Measurements from ENCODE around the gene DLGAP1.
A peak's percentile ranks its signal among the peaks of the same experiment; 100 is the strongest.

Gene DLGAP1

DNA sequence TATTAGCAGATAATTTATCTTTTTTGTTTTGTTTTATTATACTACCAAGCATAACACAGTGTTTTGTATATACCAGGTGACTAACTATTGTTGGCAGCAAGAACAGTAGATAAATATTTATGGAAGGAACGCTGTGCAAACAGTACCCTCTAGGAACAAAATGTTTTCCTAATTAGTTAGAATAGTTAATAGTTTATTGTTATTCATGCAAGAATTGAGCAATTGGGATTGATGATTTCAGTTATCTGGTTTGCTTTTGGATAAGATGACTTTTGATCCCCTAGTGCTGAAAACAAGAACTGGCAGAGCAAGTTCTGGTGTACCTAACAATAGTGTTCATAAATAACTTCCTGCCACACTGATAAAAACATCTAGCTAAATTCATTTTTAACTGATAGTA, 681.8 kb downstream of the DLGAP1 start:
- DNase-seq (ENCODE audit: low spot score): no peak

DNA sequence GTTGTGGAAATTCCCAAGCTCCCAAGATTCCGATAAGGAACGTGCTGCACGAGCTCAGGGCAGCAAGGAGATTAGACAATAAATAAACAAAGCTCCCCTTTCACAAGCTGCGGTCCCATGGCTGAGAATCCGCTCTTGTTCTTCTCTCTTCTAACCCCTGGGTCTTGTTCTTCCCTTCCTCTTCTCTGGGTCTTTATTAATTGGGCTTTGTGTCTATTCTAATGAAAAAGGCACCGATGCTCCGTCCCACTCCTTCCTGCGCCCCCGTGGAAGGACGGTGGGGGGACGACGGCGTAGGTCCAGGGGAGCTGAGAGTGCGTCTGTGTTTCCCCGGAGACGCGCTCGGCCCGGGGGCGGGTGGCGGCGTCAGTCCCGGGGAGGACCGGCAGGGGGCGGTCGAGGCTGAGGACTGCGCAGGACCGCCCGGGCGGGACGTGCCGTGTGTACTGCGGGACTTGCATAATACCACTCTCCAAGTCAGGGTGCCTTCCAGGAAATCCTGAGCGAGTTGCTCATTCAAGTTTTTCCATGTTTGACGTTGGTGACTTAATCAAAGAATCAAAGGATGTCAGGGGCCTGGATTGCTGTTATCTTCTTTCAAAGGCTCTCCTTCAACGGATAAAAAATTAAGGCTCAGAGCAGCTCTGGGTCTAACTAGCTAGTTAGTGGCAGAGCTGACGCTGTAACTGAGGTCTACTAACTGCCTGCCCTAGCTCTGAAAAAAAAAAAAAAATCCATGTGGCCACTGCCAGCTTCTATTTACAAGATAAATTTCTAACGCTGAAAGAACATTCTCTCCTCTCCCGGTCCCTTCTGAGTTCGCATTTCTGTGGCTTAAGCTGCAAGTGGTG, 683.8 kb downstream of the DLGAP1 start:
- DNase-seq (ENCODE audit: low spot score): peak; percentile 78

DNA sequence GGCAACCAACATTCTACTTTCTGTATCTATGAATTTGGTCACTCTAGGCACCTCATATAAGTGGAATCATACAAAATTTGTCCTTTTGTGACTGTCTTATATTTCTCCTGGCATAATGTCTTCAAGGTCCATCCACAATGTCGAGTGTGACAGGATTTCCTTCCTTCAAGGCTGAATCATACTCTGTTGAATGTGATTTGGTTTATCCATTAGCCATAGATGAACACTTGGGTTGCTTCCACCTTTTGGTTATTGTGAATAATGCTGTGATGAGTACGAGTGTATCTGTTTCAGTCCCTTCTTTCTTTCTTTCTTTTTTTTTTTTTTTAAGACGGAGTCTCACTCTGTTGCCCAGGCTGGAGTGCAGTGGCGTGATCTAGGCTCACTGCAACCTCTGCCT, 693.8 kb downstream of the DLGAP1 start:
- no peak for DNase-seq (ENCODE audit: low spot score)

DNA sequence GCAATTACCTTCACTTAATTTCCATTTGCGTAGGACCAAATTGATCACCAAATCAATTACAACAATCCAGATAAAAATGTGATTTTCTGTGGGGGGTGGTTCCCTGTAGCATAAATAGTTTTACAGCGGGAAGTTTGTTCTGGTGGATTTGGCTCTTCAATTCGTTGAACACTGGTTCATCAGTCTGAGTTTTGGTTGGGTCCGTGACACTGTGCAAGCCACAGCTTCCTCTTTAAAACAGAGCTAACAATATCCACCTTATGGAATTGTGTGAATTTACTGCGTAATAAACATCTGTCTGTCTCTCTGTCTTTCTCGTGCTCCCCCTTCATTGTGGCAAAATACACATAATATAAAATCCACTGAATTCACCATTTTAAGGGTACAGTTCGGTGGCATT, 694.4 kb downstream of the DLGAP1 start:
- DNase-seq (ENCODE audit: low spot score): no peak

DNA sequence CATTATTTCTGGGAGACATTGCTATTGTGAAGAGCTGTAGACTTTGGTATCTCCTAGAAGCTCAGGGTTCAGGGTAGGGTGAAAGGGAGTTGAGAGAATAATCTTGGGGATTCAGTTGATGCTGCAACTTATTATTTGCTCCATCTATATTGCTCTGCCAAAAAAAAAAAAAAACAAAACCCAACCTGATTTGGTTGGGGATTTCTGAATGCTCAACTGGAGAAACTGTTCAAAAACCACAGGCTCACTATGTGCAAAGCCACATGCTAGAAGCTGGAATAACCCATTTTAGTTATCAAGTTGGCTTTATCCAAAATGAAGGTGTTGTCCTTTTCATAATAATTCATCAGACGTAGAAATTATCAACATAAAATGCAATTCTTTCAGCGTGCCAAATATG, 696.0 kb downstream of the DLGAP1 start:
- DNase-seq (ENCODE audit: low spot score): no peak

DNA sequence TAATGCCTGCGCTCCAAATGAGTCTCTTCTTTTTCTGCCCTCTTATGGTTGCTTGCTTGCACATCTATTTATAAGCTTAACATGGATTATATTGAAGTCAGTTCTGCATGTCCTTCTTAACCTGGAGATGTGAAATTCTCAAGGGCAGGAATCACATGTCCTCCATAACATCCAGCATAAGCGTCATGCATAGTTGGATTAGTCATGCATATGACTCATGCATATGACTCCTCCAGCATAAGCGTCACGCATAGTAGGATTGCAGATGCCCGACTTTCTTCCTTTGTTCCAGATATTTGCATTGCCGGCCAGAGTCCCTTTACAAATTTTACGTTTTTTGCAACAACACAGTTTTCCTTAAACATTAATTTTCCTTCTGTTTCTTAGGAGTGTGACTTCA, 696.6 kb downstream of the DLGAP1 start:
- no peak for DNase-seq (ENCODE audit: low spot score)

DNA sequence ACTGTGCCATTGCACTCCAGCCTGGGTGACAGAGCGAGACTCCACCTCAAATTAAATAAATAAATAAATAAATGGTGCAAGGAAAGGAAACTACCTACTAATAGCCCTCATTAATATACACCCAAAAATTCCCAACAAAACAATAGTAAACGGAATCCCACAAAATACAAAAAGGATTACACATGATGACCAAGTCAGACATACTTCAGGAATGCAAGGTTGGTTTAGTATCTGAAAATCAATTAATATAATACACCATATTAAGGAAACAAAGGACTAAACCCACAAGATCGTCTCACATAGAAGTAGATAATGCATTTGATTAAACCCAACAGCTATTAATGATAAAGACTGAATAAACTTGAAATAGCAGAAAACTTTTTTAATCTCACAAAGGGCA, 697.7 kb downstream of the DLGAP1 start:
- no peak for DNase-seq (ENCODE audit: low spot score)

DNA sequence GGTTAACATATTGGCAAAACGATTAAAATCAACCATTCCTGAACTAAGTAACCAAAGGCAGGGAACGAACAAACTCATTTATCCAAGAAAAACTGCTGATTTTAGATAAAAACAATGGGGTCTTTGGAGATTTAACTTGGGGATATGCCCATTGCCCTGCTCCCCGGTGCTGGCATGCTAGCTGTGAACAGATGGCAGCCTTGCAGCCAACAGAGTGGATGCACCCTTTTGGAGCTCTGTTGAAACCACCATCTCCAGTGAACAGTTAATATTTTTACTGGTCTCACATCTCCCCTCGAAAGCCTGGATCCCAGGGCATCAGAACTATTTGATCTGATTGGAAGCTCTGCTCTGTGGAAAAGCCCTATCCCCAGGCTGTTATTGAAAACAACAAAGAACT, 702.0 kb downstream of the DLGAP1 start:
- no peak for DNase-seq (ENCODE audit: low spot score)

DNA sequence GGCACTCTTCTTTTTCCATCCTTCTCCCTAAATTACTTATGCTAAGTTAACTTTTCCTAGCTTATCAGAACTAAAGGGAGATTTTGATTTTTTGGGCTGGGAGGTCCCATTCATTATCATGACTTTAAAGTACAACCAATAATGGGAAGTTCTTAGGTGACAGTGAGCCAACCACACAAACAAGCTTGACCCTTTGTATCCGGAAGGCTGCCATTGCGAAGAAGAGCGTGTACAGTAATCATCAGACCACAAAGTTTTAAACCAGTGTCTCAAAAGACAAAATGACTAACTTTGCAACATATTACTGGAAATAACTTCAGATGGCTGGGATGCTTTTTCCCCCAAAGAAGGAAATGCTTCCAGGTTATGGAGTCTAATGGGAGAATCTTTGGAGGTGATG, 707.0 kb downstream of the DLGAP1 start:
- DNase-seq (ENCODE audit: low spot score): no peak

DNA sequence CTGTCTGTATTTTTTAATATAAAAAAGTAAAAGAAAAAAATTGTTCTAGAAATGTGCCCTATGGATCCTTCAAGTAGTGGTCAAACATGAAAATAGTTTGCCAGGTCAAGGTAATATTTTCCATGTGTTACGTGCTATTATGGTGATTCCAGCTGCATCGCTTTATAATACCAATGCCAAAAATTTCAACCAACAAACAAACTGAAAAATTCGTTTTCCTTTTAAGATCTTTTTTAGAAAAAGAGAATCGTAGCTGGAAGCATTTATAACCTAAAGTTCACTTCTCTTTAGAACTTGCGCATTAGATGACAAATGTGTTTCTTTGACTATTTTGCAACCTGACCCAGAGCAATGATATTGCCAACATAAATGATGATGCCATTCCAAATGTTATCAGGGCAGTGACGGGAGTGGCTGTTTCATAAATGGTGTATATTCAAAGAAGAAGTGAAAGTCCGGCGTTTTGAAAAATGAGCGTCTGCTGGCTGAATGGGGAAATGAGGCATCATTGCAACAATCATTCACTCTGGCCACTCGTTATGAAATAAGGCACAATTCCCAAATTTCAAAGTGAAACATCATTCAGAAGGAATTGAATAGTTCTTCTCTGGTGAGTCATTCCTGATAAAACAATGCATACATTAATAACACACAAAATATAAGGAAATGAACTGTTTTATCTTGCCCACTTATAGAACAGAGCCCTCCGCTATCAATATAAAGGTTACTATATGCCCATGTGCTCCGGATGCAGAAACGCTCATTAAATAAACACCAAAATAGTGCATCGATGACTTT, 707.7 kb downstream of the DLGAP1 start:
- DNase-seq (ENCODE audit: low spot score): peak; percentile 64

DNA sequence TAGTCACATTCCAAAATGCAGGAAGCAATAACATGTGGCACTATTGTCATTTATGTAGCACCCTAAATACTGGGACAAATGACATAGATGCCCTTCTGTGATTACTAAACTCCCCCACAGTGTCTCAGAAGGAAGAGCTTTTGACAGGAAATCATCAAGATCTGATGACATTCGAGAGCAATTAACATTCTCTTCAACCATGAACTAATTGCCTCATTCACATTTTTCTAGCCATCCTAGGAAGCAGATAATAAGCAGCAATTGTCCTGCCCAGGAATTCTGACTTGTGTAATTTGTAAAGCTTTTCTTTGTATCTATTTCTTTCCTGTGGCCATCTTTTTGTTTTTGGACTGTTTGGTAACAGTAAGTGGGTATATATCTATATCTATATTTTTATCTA, 712.6 kb downstream of the DLGAP1 start:
- no peak for DNase-seq (ENCODE audit: low spot score)

DNA sequence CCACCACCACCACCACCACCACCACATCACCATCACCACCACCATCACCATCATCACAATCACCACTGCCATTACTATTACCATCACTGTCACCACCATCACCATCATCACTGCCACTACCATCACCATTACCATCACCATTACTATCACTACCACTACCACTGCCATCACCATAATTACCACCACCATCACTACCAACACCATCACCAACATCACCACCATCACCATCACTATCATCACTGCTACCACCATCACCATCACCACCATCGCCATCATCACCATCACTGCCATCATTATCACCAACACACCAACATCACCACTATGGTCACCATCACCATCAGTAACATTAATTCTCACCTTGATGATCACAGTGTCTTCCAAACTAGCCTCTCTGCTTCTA, 713.8 kb downstream of the DLGAP1 start:
- DNase-seq (ENCODE audit: low spot score): no peak

DNA sequence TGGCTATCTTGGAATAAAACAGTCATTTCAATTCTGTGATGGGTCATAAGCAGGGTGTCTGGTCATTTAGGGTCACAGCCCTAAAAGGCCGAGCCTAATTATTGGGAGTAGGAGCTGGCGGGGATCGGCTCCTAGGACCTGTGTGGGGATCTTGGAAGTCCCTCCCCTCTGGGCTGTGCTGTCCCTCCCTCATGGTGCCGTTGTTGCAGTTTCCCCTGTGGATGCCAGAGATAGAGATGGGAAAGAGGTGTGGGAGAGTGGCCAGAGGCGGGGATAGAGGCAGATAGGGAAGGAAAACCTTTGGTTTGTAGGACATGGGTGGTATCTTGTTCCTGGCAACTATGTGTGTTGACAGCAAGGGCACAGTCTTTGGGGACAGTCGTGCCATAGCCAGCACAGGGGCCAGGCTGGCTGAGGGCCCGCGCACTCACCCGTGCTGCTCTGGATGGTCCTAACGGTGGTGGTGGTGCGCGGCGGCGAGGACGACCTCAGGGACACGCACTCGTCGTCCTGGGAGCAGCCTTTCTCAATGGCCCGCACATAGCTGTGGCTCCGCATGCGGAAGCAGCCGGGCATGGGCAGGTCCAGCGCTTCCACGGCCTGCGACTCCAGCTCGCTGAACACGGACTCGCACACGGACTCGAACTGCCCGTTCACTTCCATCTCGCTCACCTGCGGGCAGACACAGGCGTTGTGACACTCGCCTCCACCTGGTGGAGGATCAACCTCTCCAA, 726.2 kb downstream of the DLGAP1 start:
- no peak for DNase-seq (ENCODE audit: low spot score)

DNA sequence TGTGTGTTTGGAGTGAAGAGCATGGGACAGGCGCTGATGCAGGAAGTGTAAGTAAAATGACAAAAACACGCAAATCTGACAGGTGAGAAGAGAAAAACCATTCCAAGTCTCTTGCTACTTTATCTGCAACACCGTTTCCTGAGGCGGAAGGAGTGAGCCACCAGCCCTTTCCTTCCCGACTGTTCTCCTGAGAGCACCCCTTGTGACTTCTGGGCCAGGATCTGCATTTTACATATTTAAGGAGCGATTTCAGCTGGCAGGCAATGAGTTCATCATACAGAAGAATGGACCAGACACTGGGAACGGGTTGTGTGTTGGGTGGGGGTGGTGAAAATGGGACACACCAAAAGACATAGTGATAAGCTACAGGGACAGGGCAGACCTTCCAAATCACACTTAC, 727.8 kb downstream of the DLGAP1 start:
- peak; percentile 13 for DNase-seq (ENCODE audit: low spot score)

DNA sequence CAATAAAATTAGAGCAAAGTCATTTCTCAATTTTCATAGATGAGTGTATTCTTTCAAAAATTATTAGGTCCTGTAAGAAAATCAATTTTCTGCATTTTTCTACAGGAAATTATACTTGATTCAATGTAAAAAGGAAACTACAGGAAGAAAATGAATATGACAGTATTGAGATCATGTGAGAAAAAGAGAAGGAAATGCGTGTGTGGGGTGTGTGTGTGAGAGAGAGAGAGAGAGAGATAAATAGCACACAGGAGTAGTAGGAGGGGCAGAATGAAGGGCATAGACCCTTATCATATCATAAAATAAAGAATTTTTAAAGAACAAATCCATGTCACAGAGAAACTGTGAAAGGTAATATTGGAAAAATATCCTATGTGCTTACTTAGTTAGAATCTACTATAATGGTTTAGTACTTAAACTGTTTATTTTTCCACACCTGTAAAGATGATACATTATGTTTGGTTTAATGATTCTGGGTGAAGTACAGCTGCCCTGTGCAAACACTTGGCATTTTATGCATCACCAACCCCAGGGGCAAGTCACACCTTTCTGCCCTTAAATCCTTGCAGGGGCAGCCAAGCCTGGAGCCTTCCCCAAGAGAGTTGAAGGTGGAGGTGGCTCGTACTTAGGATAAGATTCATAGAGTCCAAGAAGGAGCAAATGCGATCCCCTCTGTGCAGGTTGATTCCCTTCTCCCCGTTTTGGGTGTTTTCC, 728.7 kb downstream of the DLGAP1 start:
- no peak for DNase-seq (ENCODE audit: low spot score)

DNA sequence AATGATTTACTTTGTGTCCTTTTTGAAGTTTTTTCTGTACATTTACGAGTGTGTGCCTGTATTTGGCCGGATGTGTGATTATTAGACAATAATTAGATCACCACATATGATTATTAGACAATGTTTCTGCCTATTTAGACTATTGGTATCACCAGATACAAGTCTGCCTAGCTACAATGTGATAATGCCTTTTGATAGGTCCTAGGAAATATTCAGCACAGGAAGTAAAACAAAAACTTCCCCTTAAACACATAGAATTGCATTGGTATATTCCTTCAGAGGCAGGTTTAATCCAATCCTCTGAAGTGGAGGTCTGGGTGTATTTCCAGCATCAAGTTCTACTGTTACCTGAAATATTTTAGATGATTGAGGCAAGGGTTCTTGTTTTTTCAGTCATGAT, 730.0 kb downstream of the DLGAP1 start:
- DNase-seq (ENCODE audit: low spot score): no peak

DNA sequence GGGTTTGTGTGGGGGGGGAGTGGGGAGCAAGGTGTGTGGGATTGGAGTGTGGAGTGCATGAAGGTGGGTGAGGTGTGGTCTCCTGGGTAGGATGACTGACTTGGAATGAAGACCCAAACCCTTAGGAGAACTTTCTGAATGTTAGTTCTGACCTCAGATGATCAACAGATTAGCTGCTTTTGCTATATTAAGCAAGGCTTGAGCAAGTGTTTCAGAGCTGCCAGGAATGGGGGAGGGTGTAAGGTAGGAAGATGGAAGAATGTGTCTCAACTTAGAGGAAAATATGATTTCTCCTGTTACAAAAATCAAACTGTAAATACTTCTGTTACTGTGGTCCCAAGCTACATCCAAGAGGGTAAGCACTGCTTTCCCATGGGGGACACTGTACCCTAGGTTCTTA, 731.6 kb downstream of the DLGAP1 start:
- DNase-seq (ENCODE audit: low spot score): no peak

DNA sequence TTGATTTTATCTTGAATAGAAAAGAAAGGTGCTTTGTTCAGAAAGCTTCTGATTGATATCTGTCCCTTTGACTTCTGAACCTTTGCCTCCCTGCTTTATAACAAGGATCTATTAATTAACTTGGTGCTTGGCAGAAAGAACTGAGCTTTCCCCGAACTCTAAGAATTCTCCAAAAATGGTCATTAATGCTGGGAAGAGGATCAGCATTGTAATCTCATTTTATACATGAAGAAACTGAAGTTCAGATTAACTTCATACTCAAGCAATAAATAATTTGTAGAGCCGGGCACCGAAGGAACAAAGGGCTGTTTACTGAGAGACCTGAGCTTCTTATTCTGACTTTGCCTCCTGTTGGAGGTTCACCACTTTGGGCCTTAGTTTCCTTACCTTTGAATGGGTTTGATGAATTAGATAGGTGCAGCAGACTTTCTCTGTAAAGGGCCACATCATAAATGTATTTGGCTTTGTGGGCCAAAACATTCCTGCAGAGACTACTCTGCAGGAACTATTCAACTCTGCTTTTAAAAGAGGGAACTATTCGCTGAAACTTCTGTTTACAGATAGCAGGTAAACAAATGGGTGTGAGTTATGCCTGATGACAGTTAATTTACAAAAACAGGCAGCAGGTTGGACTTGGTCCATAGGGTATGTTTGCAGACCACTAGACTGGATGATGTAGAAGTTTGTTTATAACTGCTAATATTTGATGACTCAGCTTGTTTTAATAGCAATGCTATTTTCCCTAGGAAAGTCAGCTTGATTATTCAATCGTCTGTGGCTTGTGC, 732.3 kb downstream of the DLGAP1 start:
- DNase-seq (ENCODE audit: low spot score): no peak

DNA sequence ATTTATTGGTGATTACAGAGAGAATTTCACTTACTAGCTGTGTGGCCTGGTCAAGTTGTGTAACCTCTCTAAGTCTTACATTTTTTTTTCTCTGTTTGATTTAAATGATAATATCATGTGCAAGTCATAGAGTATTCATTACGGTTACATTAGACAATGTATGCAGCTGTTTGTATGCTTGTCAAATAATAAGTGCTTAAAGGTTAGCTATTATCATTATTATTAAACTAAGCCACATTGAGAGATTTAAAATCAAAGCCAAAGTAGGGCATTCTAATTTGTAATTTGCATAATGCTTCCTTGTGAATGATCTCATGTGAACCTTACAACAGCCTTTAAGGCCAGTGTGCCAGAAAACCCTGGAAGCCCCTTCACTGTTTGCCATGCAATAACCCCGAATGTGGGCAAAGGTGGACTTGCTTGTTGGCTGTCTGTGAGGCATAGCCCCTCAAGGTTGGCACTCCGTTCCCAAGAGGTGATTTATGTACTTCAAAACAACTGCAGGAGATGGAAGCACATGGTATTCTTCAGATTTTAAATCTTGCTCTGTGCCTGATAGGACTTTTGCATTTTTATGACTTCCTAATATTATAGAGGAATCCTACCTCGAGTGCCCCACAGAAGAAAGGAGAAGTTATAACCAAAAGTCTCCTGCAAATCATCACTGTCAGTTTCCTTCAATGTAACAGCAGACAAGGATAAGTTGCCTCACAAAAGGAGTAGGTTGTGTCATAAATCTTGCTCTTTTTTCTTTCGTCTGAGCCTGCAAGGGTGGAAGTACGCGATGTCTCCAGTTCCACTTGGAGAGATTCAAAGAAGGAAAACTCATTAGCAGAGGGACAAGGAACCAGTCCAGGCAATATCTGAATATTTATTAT, 733.1 kb downstream of the DLGAP1 start:
- no peak for DNase-seq (ENCODE audit: low spot score)

DNA sequence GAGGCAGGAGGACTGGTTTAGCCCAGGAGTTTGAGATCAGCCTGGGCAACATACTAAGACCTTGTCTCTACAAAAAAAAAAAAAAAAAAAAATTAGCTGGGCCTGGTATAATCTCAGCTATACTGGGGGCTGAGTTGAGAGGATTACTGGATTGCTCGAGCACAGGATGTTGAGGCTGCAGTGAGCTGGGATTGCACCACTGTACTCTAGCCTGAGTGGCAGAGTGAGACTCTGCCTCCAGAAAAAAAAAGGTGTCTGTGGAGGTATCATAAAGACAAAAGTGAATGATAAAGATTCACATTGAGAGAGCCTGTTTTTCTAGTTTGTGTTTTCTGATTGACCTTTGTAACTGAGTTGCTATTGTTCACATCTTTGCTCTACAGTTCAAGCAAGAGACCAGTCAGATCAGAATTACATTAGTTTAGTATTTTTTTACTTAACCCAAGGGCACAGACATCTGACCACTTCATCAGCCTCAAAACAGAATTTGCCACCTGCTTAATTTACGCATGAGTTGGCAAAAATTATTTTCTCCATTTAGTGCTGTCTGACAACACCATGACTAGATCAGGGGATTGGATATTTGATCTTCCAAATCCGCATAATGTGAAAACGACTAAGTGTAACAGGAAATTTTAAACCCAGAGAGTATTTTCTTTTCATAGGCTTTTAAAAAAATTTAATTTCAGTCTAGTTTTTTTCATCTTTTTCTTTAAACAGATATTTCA, 734.1 kb downstream of the DLGAP1 start:
- no peak for DNase-seq (ENCODE audit: low spot score)

All from kidney capillary endothelial cell (primary cell).